GM21529 (cell line): ENCODE data around the gene COQ10B.
"Not testable (repeated sequence)": the region's sequence is repeated elsewhere in the genome, so short reads cannot be mapped to it uniquely, and the experiment has no call there.

Experiments used
- ATAC-seq: cut with Tn5 transposase; IDR thresholded peaks from one replicate; pipeline ENCODE4 v1.9.1; 2021; ENCODE audit not compliant: unreplicated experiment

Gene COQ10B

DNA sequence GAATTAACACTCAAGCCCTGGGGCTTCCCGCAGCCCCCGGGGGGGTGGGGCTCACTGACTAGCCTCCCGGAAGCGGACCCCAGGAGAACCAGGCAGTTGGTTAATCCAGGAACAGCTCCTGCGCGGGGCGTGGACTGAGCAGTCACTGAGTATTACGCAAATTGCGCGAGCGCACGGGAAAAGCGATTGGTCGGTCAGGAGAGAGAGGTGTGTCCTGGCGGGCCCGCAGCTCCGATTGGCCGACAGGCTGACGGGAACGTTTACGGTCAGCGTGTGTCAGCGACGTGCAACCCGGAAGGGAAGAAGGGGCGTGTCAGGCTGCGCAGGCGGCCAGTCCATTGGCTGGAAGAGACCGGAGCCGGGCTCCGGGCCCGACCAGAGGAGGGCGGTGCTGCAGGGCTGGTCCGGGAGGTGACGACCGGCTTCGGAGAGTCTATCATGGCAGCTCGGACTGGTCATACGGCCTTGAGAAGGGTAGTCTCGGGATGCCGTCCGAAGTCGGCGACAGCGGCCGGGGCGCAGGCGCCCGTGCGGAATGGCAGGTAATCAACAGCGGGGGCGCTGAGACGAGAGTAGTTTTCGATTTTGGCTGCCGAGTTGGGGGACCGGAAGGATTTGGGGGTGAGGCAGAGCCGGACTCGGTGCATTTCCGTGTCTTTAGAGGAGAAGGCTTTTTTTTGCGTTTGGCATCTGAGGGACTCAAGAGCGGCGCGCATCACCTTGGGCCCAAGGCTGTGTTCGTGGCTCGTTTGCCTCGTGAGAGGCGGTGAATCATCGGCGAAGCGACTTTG is at the start of gene COQ10B:
COQ10B (plus strand) TSS at position 430 of the 791 bp plus-strand sequence; CDS start at position 439, 9 bp downstream.
- peak; percentile 93 for ATAC-seq

DNA sequence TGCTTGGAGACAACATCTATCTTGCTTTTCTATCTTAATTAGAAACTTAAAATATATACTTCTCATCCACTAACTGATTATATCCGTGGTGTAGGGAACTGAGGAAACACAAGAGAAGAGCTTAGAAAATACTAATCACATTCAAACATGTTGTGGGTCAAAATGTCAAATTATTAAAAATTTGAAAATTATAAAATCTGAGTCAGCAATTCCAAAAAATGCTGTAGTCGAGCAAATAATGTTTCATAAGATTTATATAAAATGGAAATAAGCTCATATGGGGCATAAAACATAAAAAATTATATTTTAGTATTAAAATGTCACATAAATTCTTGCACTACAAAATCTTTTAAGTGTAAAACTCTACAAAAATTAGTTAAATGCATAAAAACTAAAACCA is 47.8 kb upstream of the COQ10B start:
- no peak for ATAC-seq

GRCh38 chr2:197414039-197414438 is 39.3 kb upstream of the COQ10B start:
- ATAC-seq, result no peak

DNA sequence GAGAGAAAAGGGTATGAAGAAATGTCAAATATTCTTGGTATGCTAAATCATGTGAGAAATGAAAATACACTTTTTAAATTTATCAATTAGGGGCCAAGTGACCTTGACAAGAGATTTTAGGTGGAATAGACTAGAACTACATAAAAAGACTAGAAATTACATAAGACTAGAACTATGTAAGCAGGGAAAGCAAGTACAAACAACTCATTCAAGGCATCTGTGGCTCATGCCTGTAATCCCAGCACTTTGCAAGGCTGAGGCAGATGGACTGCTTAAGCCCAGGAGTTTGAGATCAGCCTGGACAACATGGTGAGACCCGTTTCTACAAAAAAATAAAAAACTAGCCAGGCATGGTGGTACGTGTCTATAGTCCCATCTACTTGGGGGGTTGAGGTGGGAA is 38.8 kb upstream of the COQ10B start:
- no peak for ATAC-seq

DNA sequence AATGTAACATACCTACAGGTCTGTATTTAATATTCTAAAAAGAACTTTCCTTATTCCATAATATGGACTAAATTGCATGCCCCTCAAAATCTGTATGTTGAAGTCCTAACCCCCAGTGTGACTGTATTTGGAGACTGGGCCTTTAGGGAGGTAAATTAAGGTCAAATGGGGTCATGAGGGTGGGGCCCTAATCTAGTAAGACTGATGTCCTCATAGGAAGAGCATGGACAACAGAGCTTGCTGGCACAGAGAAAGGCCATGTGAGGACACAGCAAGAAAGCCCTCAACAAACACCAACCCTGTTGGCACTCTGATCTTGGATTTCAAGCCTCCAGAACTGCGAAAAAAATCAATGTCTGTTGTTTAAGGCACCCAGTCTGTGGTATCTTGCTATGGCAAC is 37.1 kb upstream of the COQ10B start:
- no peak for ATAC-seq

DNA sequence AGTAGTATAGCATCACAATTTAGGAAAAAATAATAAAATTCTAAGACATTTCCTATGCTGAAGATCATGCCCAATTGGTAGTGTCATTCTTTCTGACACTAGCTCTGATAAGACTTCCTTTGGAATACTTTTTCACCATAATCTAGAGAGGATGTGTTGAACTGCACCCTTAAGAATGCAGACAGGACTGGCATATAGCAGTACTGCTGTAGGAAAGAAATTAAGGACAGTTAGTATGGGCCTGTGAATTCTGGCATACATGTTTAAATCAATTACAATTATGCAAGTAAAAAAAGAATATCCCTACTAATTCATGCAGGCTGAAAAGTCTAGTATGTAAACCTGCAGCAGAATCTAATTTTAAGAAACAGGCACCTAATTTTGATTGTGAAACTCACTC is 33.9 kb upstream of the COQ10B start:
- no peak for ATAC-seq

DNA sequence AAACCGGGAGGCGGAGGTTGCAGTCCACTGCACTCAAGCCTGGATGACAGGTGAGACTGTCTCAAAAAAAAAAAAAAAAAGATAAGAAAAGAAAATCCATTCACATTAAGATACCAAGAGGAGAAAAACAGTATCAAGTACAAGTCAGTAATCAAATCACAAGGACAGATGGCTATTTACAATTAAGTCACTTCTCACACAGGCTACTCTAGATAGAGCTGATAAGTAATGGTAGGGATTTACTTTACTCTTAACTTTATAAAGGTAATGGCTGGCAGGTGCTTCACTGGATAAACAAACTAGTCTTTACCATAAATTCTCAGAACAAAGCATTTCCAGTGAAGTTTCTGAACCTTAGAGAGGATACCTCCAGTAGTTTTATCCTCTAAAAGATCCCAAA is 30.0 kb upstream of the COQ10B start:
- no peak for ATAC-seq

- ATAC-seq, result no peak
Observed at GRCh38 chr2:197425550-197425949, 27.8 kb upstream of the COQ10B start.

DNA sequence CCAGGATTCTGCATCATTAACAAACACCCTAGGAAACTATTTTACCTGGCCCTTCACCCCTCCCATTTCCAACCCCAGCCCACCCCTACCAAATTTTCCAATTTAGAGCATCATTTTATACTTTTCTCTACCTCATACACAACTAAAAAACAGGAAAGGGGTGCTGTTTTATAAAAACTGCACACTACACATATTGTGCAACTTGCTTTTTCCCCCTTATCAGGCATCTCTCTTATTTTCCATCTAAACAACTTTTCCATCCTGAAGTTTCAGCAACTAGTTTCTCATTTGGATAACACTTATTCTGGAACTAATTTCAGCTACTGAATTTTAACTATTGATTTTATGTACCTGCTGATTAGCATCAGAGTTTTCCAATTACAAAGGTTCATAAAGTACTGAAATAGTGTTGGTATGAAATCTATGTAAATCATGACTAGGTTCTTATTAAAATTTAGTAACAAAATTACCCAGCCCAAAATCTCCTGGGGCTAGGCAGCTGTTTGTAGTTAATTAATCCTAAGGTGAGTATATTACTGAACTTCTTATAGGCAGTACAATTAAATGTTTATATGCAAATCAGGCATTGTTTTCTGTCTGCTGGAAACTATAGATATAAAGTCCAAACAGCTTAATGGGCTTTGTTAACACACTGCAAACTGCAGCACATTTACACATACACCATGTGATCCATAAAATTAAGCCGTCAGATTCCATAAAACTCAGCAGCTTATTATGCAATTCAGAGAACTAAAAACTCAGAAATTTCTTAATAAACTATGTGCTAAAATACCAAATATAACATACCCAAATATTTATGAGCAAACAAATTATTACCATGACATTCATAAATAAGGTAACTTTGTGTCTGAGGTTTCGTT is 26.4 kb upstream of the COQ10B start:
- ATAC-seq, result no peak

- no peak for ATAC-seq
Observed at GRCh38 chr2:197427986-197428385, 25.4 kb upstream of the COQ10B start.

DNA sequence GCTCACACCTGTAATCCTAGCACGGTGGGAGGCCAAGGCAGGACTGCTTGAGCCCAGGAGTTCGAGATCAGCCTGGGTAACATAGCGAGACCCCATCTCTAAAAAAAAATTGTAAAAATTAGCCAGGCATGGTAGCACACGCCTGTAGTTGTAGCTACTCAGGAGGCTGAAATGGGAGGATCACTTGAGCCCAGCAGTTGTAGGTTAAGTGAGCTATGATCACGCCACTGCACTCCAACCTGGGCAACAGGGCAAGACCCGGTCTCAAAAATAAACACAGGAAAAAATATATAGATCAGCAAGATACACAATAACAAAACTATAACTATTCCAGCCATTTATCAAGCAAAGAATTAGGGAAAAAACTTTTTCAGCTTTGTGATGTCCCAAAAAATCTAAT is 21.5 kb upstream of the COQ10B start:
- no peak for ATAC-seq

GRCh38 chr2:197432527-197432926 is 20.8 kb upstream of the COQ10B start:
- ATAC-seq, result not testable (repeated sequence)

GRCh38 chr2:197433780-197434438 is 19.4 kb upstream of the COQ10B start:
- no peak for ATAC-seq

GRCh38 chr2:197434541-197435513 is 18.5 kb upstream of the COQ10B start, which contains the start of gene SF3B1:
SF3B1 (minus strand) TSS chr2:197435028; CDS start chr2:197434999, 29 bp downstream.
- peak; percentile 92 for ATAC-seq

DNA sequence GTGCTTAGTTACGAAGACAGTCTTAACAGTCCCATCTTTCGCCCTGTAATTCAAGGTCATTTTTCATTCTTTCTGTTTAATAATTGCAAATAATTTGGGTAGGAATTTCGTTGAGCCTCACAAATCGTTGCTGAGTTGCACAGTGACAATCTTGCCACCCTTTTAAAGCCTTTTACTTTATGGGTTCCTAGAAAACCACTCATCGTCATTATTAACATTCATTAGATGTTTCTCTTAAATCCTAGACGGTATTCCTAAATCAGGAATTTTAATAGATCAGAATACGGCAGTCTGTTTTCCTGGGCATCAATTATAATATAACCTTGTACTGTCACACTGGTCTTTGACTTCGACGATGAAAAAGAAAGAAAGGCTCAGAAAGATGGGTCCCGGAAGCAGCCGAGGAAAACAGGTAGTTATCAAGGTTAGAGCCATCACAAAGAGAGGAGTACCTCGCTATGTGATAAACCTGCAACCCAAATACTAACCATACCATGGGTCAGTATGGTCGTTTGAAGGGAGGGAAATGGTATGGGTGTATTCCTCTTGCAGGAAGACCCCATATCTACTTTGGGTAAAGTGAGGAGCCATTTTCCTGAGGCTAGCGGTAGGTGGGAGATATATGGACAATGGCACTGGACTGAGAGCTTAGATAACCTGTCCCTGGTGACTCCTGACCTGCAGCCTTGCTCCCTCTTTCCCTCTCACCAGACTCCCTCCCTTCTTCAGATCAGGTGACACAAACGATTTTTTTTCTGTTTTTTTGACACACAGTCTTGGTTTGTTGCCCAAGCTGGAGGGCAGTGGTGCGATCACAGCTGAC is 17.5 kb upstream of the COQ10B start:
- no peak for ATAC-seq

GRCh38 chr2:197437380-197437779 is 16.0 kb upstream of the COQ10B start:
- ATAC-seq, result no peak

DNA sequence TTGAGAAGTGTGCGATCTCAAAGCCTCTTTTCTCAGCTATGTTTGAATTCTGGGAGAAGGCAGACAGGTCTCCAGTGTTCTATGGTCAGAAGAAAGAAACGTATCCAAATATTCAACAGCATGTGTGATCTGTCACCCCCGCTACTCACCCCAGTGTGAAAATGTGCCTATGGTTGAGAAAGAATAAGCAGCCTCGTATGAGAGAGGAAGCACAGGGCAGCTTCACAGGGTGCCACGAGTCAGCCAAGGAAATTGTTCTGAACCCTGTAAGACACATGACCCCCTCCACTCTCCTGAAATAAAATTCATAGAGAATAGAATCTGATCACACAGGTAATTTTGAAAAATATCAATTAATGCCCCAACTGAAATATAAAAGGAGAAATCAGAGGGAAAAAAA is 10.5 kb upstream of the COQ10B start:
- no peak for ATAC-seq

- ATAC-seq, result no peak
Observed at GRCh38 chr2:197445746-197446145, 7.6 kb upstream of the COQ10B start.

GRCh38 chr2:197446844-197447243 is 6.5 kb upstream of the COQ10B start:
- no peak for ATAC-seq
